ENCODE data around the gene SCARB2.

Gene SCARB2

DNA sequence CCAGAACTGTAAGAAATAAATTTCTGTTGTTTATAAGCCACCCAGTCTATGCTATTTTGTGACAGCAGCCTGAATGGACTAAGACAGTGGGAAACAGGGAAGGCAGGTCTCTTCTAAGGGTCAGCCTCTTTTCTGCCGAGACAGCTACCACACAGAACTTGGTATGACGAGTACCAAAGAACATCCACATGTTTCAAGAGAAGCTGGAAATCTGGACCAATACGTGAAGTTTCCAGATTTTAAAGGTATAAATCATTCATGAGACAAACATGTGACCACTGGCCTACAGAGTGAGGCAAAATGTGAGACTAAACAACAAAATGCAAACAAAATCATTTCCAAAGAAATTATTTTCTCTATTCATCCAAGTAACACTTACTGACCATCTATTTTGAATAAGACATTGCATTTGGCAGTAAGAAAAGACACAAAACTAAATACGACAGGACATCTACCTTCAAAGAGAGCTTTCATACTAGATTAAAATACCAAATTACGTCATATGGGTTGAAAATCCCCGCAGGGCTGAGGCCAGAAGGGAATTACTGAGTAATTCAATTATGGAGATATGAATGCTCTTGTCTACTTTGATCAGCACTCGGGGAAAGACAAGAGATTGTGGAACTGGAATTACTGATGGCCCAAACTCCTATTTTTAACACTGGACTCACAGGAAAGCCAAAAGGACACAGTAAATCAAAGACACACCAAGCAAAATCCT lies 7.2 kb downstream of the SCARB2 start:
- TF ChIP-seq TCF12 (IDR thresholded peaks at IDR 0.05; ENCODE audit: low read depth), result no peak
- TF ChIP-seq, protein P1, sequence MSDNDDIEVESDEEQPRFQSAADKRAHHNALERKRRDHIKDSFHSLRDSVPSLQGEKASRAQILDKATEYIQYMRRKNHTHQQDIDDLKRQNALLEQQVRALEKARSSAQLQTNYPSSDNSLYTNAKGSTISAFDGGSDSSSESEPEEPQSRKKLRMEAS (IDR thresholded peaks at IDR 0.05), result no peak
- TF ChIP-seq NFIC (IDR thresholded peaks at IDR 0.05), result no peak
- no peak for TF ChIP-seq CREB1 (IDR thresholded peaks at IDR 0.05; ENCODE audit: low read depth)
- no peak for TF ChIP-seq FOXM1 (IDR thresholded peaks at IDR 0.05; ENCODE audit: borderline replicate concordance, low read depth)
- no peak for TF ChIP-seq TAF1 (IDR thresholded peaks at IDR 0.05; ENCODE audit: low read depth)
- no peak for TF ChIP-seq TEAD4 (IDR thresholded peaks at IDR 0.05)
- TF ChIP-seq RAD21 (IDR thresholded peaks at IDR 0.05; ENCODE audit: low read depth), result no peak
- TF ChIP-seq, protein P2, sequence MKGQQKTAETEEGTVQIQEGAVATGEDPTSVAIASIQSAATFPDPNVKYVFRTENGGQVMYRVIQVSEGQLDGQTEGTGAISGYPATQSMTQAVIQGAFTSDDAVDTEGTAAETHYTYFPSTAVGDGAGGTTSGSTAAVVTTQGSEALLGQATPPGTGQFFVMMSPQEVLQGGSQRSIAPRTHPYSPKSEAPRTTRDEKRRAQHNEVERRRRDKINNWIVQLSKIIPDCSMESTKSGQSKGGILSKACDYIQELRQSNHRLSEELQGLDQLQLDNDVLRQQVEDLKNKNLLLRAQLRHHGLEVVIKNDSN (IDR thresholded peaks at IDR 0.05), result no peak
- no peak for TF ChIP-seq EP300 (IDR thresholded peaks at IDR 0.05; ENCODE audit: borderline replicate concordance)
- no peak for TF ChIP-seq YY1 (IDR thresholded peaks at IDR 0.05; ENCODE audit: low read depth)
- no peak for TF ChIP-seq ZBTB7A (IDR thresholded peaks at IDR 0.05; ENCODE audit: low read depth)
- no peak for TF ChIP-seq REST (IDR thresholded peaks at IDR 0.05; ENCODE audit: low read depth)
- TF ChIP-seq CEBPB (IDR thresholded peaks at IDR 0.05), result no peak
- no peak for TF ChIP-seq EGR1 (IDR thresholded peaks at IDR 0.05)

DNA sequence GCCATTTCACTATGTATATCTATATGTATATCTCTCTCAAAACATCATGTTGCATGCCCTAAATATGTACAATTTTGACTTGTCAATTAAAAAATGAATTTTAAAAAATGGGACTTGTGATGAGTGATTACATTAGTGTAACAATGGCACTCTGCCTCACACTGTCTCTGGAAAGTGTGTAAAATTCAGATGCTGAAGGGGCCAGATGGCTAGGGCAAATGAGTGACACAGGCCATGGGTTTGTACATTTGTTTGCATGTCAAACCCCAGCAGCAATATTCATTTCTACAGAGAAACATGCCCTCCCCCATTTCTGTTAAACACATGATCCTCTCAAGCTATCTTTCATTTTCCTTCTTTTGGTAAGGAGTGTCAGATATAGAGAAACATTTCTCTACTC lies 8.1 kb downstream of the SCARB2 start:
- TF ChIP-seq ZBTB7A (IDR thresholded peaks at IDR 0.05; ENCODE audit: low read depth) (no peak), FOXM1 (IDR thresholded peaks at IDR 0.05; ENCODE audit: borderline replicate concordance, low read depth) (no peak), CEBPB (IDR thresholded peaks at IDR 0.05) (no peak), CREB1 (IDR thresholded peaks at IDR 0.05; ENCODE audit: low read depth) (no peak), TEAD4 (IDR thresholded peaks at IDR 0.05) (no peak), TAF1 (IDR thresholded peaks at IDR 0.05; ENCODE audit: low read depth) (no peak), TCF12 (IDR thresholded peaks at IDR 0.05; ENCODE audit: low read depth) (no peak), REST (IDR thresholded peaks at IDR 0.05; ENCODE audit: low read depth) (no peak), NFIC (IDR thresholded peaks at IDR 0.05) (no peak), EGR1 (IDR thresholded peaks at IDR 0.05) (no peak), EP300 (IDR thresholded peaks at IDR 0.05; ENCODE audit: borderline replicate concordance) (no peak), YY1 (IDR thresholded peaks at IDR 0.05; ENCODE audit: low read depth) (no peak)
- TF ChIP-seq, protein P1 (IDR thresholded peaks at IDR 0.05), result no peak

- TF ChIP-seq CEBPB (IDR thresholded peaks at IDR 0.05) (no peak), TAF1 (IDR thresholded peaks at IDR 0.05; ENCODE audit: low read depth) (no peak), TCF12 (IDR thresholded peaks at IDR 0.05; ENCODE audit: low read depth) (no peak), FOXM1 (IDR thresholded peaks at IDR 0.05; ENCODE audit: borderline replicate concordance, low read depth) (no peak), EGR1 (IDR thresholded peaks at IDR 0.05) (no peak)
Observed at GRCh38 chr4:76204936-76205335, 8.7 kb downstream of the SCARB2 start.

GRCh38 chr4:76203541-76203940 lies 10.1 kb downstream of the SCARB2 start:
- TF ChIP-seq CREB1 (IDR thresholded peaks at IDR 0.05; ENCODE audit: low read depth) (no peak), RAD21 (IDR thresholded peaks at IDR 0.05; ENCODE audit: low read depth) (no peak), TEAD4 (IDR thresholded peaks at IDR 0.05) (no peak), YY1 (IDR thresholded peaks at IDR 0.05; ENCODE audit: low read depth) (no peak), ZBTB7A (IDR thresholded peaks at IDR 0.05; ENCODE audit: low read depth) (no peak), REST (IDR thresholded peaks at IDR 0.05; ENCODE audit: low read depth) (no peak), CEBPB (IDR thresholded peaks at IDR 0.05) (no peak), EP300 (IDR thresholded peaks at IDR 0.05; ENCODE audit: borderline replicate concordance) (no peak), EGR1 (IDR thresholded peaks at IDR 0.05) (no peak), TAF1 (IDR thresholded peaks at IDR 0.05; ENCODE audit: low read depth) (no peak), NFIC (IDR thresholded peaks at IDR 0.05) (no peak), FOXM1 (IDR thresholded peaks at IDR 0.05; ENCODE audit: borderline replicate concordance, low read depth) (no peak)
- TF ChIP-seq, protein P1 (IDR thresholded peaks at IDR 0.05), result no peak
